Vagina (tissue), 2 donors: Measurements from ENCODE around the gene ANKS1B. TPM values are rescaled to one million over a fixed set of nuclear protein-coding genes. Genes with fewer than 3 reads are reported as not detected.

Experiments used
- DNase-seq, 2 donors: peaks; one replicate each; pipeline ENCODE4 v3.0.0-alpha.2; 2017; ENCODE audit errors: extremely low spot score in 2 of 2
- H3K27ac ChIP-seq: fragments of 200-600 bp; sonication (generic); one replicate; pipeline ENCODE4 v1.5.1; 2019
- H3K27me3 ChIP-seq: fragments of 200-600 bp; sonication (generic); one replicate; pipeline ENCODE4 v1.5.1; 2019
- H3K36me3 ChIP-seq, 2 donors: fragments of 200-600 bp; sonication (generic); one replicate each; pipeline ENCODE4 v1.5.1; 2017 to 2019
- H3K4me1 ChIP-seq: fragments of 200-600 bp; sonication (generic); one replicate; pipeline ENCODE4 v1.5.1; 2019
- H3K4me3 ChIP-seq, 2 donors: fragments of 200-600 bp; sonication (generic); 1 replicate in 1 of 2; 2 replicates in 1 of 2; pipeline ENCODE4 v1.5.1; 2016 to 2019
- H3K9me3 ChIP-seq: fragments of 200-600 bp; sonication (generic); one replicate; pipeline ENCODE4 v1.5.1; 2019
- CTCF ChIP-seq, 3 experiments: fragments of 450-650 bp in 2 of 3; fragments of 200-600 bp in 1 of 3; sonication (generic) in 1 of 3; IDR thresholded peaks; one replicate each; pipeline ENCODE4 v1.5.1; 2017 to 2019; ENCODE audit warnings: antibody characterized with exemption in 3 of 3, mild to moderate bottlenecking in 2 of 3, moderate library complexity in 2 of 3
- POLR2A ChIP-seq, 2 donors: fragments of 450-650 bp; IDR thresholded peaks; one replicate each; pipeline ENCODE4 v1.6.1; 2017; ENCODE audit warnings: antibody characterized with exemption in 2 of 2, mild to moderate bottlenecking in 2 of 2, moderate library complexity in 2 of 2
- POLR2AphosphoS5 ChIP-seq, 2 donors: sonication (generic); formaldehyde crosslinking; IDR thresholded peaks; one replicate each; pipeline ENCODE4 v1.9.0; 2017; ENCODE audit warnings: antibody characterized with exemption in 2 of 2, mild to moderate bottlenecking in 2 of 2, low read depth in 1 of 2; ENCODE audit not compliant: insufficient read depth in 1 of 2
- intact Hi-C: fragments of 100-400 bp; cut with DNase I; formaldehyde crosslinking; loops from one replicate; pipeline ENCODE4 v1.15.1; 2023
- total RNA-seq: library from RNA; depleted of rRNA; stranded (reverse); fragments of >200 nt; gene quantifications from one replicate; pipeline ENCODE4 v1.2.3, GENCODE V29; 2016

ANKS1B gene
- total RNA-seq, 1 donor from 2014 or later = 11.5 TPM

- no peak overlapping the region for H3K27ac ChIP-seq
- intact Hi-C loops = no loop called here
Observed at GRCh38 chr12:99920353-99920960, 64.3 kb downstream of the ANKS1B start.

GRCh38 chr12:99917711-99918402 is 66.9 kb downstream of the ANKS1B start:
- no peak for TF ChIP-seq POLR2A (IDR thresholded peaks at IDR 0.05)
- TF ChIP-seq CTCF (IDR thresholded peaks at IDR 0.05) = no peak
- TF ChIP-seq POLR2AphosphoS5 (IDR thresholded peaks at IDR 0.05; ENCODE audit: insufficient read depth in 1 of 2, low read depth in 1 of 2) = no peak
- no peak for DNase-seq
- intact Hi-C loops = no loop called here

More at GRCh38 chr12:99920353-99920960, 64.3 kb downstream of the ANKS1B start:
- no peak overlapping the region for H3K4me3 ChIP-seq
- H3K4me1 ChIP-seq = no peaks in the 10 kb centered on the region
- no peak for DNase-seq
- no peaks in the 10 kb centered on the region for H3K36me3 ChIP-seq
- TF ChIP-seq CTCF (IDR thresholded peaks at IDR 0.05) (no peak), POLR2A (IDR thresholded peaks at IDR 0.05) (no peak), POLR2AphosphoS5 (IDR thresholded peaks at IDR 0.05; ENCODE audit: insufficient read depth in 1 of 2, low read depth in 1 of 2) (no peak)
- no peaks in the 10 kb centered on the region for H3K9me3 ChIP-seq
- H3K27me3 ChIP-seq = no peaks in the 10 kb centered on the region

GRCh38 chr12:99916555-99916954 is 68.2 kb downstream of the ANKS1B start:
- Histone ChIP-seq H3K36me3 (no peaks in the 10 kb centered on the region), H3K27ac (no peak overlapping the region), H3K27me3 (no peaks in the 10 kb centered on the region), H3K4me3 (no peak overlapping the region), H3K4me1 (no peaks in the 10 kb centered on the region), H3K9me3 (no peaks in the 10 kb centered on the region)
- TF ChIP-seq POLR2A (IDR thresholded peaks at IDR 0.05) (no peak), CTCF (IDR thresholded peaks at IDR 0.05) (no peak), POLR2AphosphoS5 (IDR thresholded peaks at IDR 0.05; ENCODE audit: insufficient read depth in 1 of 2, low read depth in 1 of 2) (no peak)
- intact Hi-C loops = no loop called here
- DNase-seq = no peak

More at GRCh38 chr12:99917711-99918402, 66.9 kb downstream of the ANKS1B start:
- Histone ChIP-seq H3K4me3 (no peak overlapping the region), H3K36me3 (no peaks in the 10 kb centered on the region), H3K27ac (no peak overlapping the region), H3K9me3 (no peaks in the 10 kb centered on the region), H3K27me3 (no peaks in the 10 kb centered on the region), H3K4me1 (no peaks in the 10 kb centered on the region)

- Histone ChIP-seq H3K9me3 (no peaks in the 10 kb centered on the region), H3K27ac (no peak overlapping the region), H3K4me1 (no peaks in the 10 kb centered on the region), H3K27me3 (no peaks in the 10 kb centered on the region), H3K4me3 (no peak overlapping the region), H3K36me3 (no peaks in the 10 kb centered on the region)
- TF ChIP-seq POLR2AphosphoS5 (IDR thresholded peaks at IDR 0.05; ENCODE audit: insufficient read depth in 1 of 2, low read depth in 1 of 2) (no peak), CTCF (IDR thresholded peaks at IDR 0.05) (no peak), POLR2A (IDR thresholded peaks at IDR 0.05) (no peak)
- intact Hi-C loops = no loop called here
- no peak for DNase-seq
Observed at GRCh38 chr12:99915251-99916082, 69.3 kb downstream of the ANKS1B start.
